ENCODE results near the gene NGRN.

NGRN gene

DNA sequence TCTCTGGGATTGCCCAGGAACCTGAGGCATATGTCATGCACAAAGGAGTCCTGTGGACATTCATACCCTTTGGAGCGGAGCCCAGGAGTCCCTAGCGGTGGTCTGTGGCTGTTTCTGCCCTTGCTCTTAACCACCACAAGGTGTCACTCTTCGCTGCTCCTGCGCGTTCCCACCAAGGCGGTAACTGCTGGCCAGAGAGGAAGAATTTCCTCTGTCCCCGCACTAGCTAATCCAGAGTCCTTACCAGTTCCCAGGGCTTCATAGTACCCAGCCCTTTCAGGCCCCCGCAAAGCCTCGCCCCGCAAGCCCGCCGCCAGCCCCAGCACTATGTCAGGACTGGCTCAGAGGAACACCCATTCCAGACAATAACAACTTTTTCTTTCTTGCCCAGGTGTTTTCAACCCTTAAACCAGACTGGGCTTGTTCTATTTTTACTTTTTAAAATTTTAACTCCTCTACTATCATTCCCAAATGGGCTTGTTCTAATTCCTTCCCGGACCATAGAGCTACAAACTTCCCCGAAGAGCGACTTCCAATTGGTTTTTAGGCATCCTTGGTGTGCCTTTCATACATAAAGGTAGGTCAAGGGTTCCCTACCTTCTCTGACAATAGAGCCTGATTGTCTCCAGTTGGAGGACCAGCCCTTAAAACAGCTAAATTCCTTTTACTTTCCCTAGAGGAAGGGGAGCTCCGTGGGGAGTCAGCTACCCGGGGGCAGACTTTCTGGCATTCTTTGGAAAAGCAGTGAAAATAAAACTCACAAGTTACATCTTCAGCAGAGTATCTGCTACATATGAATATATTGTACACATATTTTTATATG lies 54.8 kb downstream of the NGRN start:
- H3K4me1 ChIP-seq (ENCODE audit: control insufficient read depth, insufficient read depth, low read length, poor library complexity, severe bottlenecking): peaks cover 19% of the 10 kb centered on the region
- WGBS, 2 experiments (ENCODE audit: insufficient coverage in 2 of 2): 9 to 10% methylated on average over 9 to 15 of the region's 17 CpGs

GRCh38 chr15:90320885-90321278 lies 55.4 kb downstream of the NGRN start:
- Histone ChIP-seq H3K27ac (ENCODE audit: low read depth, low read length, severe bottlenecking) (no peak overlapping the region), H3K4me3 (ENCODE audit: extremely low read depth, insufficient read depth, low read length, poor library complexity, severe bottlenecking) (no peak overlapping the region), H3K9me3 (ENCODE audit: control insufficient read depth, low read length) (no peaks in the 10 kb centered on the region), H3K4me1 (ENCODE audit: control insufficient read depth, insufficient read depth, low read length, poor library complexity, severe bottlenecking) (peaks cover 16% of the 10 kb centered on the region), H3K36me3 (ENCODE audit: control insufficient read depth, insufficient read depth, low read length) (no peaks in the 10 kb centered on the region)
- WGBS, 2 experiments (ENCODE audit: insufficient coverage in 2 of 2): no CpG with 5 or more reads among the region's 1 CpG

More for the DNA sequence above, 54.8 kb downstream of the NGRN start:
- Histone ChIP-seq H3K4me3 (ENCODE audit: extremely low read depth, insufficient read depth, low read length, poor library complexity, severe bottlenecking) (no peak overlapping the region), H3K9me3 (ENCODE audit: control insufficient read depth, low read length) (no peaks in the 10 kb centered on the region), H3K36me3 (ENCODE audit: control insufficient read depth, insufficient read depth, low read length) (no peaks in the 10 kb centered on the region), H3K27ac (ENCODE audit: low read depth, low read length, severe bottlenecking) (no peak overlapping the region)
